HepG2 (cell line): ENCODE measurements around the gene IPO9. TPM values are rescaled to one million over a fixed set of nuclear protein-coding genes. Genes with fewer than 3 reads are reported as not detected.

ENCODE experiments used
- ATAC-seq: fragments of 200-7000 bp; cut with Tn5 transposase; 3 replicates; pipeline ENCODE4 v1.9.1; 2020; ENCODE audit warnings: mild to moderate bottlenecking, moderate library complexity
- BruUV-seq: library from RNA; stranded (reverse); fragments of 400-500 nt; replicated peaks from 2 replicates; lab custom pipeline; 2021; lab: Mats Ljungman, UMichigan
- CTCF ChIA-PET: fragments of 300-600 bp; formaldehyde crosslinking; extraction: SDS; loops from one replicate; lab custom pipeline; 2021; ENCODE audit warnings: low total read pairs, inconsistent platforms, low intra/inter-chr PET ratio; lab: Yijun Ruan, JAX
- POLR2A ChIA-PET: fragments of 350-600 bp; sonication (Branson Sonifier 250); formaldehyde crosslinking; loops from one replicate; lab custom pipeline; 2020; ENCODE audit warnings: antibody characterized with exemption, inconsistent platforms; lab: Yijun Ruan, JAX
- DNase-seq: peaks from one replicate; pipeline ENCODE4 v3.0.0-alpha.2; 2015; ENCODE audit warnings: low spot score
- FAIRE-seq: peaks from 3 replicates; lab custom pipeline; 2011; peaks lifted over from hg19 to GRCh38; lab: Jason Lieb, UNC
- H2AFZ ChIP-seq: one replicate; pipeline ENCODE4 v1.6.1; 2011; ENCODE audit warnings: low read length, inconsistent platforms
- H3K27ac ChIP-seq: fragments of 300-600 bp; 3 replicates; pipeline ENCODE4 v1.8.0; 2011; ENCODE audit warnings: mixed run types, mild to moderate bottlenecking, mixed read lengths, low read length, inconsistent platforms; ENCODE audit not compliant: insufficient read depth; ENCODE audit errors: extremely low read length
- H3K27me3 ChIP-seq, 2 experiments: fragments of 200-600 bp in 1 of 2; 2 replicates in 1 of 2; 3 replicates in 1 of 2; pipeline versions ENCODE4 v1.6.0 to v1.8.0; 2011; ENCODE audit warnings: low read length in 2 of 2, mild to moderate bottlenecking in 2 of 2, moderate library complexity in 2 of 2, inconsistent platforms in 1 of 2; ENCODE audit not compliant: insufficient read depth in 2 of 2, control insufficient read depth in 1 of 2
- H3K36me3 ChIP-seq, 2 experiments: fragments of 200-600 bp in 1 of 2; replicated peaks in 1 of 2; 2 replicates in 1 of 2; 3 replicates in 1 of 2; pipeline versions ENCODE4 v1.5.1 to v1.8.0; 2011; ENCODE audit warnings: low read length in 2 of 2, inconsistent platforms in 1 of 2; ENCODE audit not compliant: insufficient read depth in 2 of 2, control insufficient read depth in 1 of 2
- H3K4me1 ChIP-seq: 2 replicates; pipeline ENCODE4 v1.5.1; 2012; ENCODE audit warnings: low read length, inconsistent platforms; ENCODE audit not compliant: insufficient read depth
- H3K4me2 ChIP-seq: 2 replicates; pipeline ENCODE4 v1.6.0; 2011; ENCODE audit warnings: low read depth, low read length, inconsistent platforms
- H3K4me3 ChIP-seq, 3 experiments: fragments of 200-600 bp in 1 of 3; sonication (generic), shearing (Covaris generic) in 1 of 3; replicated peaks in 1 of 3; 2 replicates each; pipeline ENCODE4 v1.5.1; 2011 to 2016; ENCODE audit warnings: low read length in 3 of 3, inconsistent platforms in 2 of 3, low read depth in 2 of 3, mild to moderate bottlenecking in 2 of 3, control low read depth in 1 of 3, mixed read lengths in 1 of 3; ENCODE audit not compliant: insufficient read depth in 1 of 3
- H3K79me2 ChIP-seq: one replicate; pipeline ENCODE4 v1.6.1; 2011; ENCODE audit warnings: low read length, inconsistent platforms; ENCODE audit not compliant: insufficient read depth
- H3K9ac ChIP-seq: 2 replicates; pipeline ENCODE4 v1.6.0; 2011; ENCODE audit warnings: mild to moderate bottlenecking, low read depth, low read length, inconsistent platforms; ENCODE audit not compliant: insufficient read depth
- H3K9me3 ChIP-seq: 2 replicates; pipeline ENCODE4 v1.5.1; 2012; ENCODE audit warnings: mild to moderate bottlenecking, low read length
- H4K20me1 ChIP-seq: 2 replicates; pipeline ENCODE4 v1.6.0; 2011; ENCODE audit warnings: inconsistent platforms, mild to moderate bottlenecking, low read length, moderate library complexity; ENCODE audit not compliant: insufficient read depth
- JUN ChIP-seq: sonication (generic); formaldehyde crosslinking; IDR thresholded peaks from 2 replicates; pipeline ENCODE4 v1.4.0; 2020; ENCODE audit warnings: mild to moderate bottlenecking, missing genetic modification reagents
- NPAS2 ChIP-seq: sonication (generic); formaldehyde crosslinking; IDR thresholded peaks from 2 replicates; pipeline ENCODE4 v1.8.0; 2022; ENCODE audit warnings: mild to moderate bottlenecking, missing genetic modification reagents, borderline replicate concordance
- RFXAP ChIP-seq: sonication (generic); formaldehyde crosslinking; IDR thresholded peaks from 2 replicates; pipeline ENCODE4 v1.4.0; 2020; ENCODE audit warnings: missing genetic modification reagents, borderline replicate concordance
- ZNF281 ChIP-seq: sonication (generic); formaldehyde crosslinking; IDR thresholded peaks from 2 replicates; pipeline ENCODE4 v1.4.0; 2020; ENCODE audit warnings: missing genetic modification reagents, borderline replicate concordance
- ZNF317 ChIP-seq: sonication (generic); formaldehyde crosslinking; IDR thresholded peaks from 2 replicates; pipeline ENCODE4 v1.5.0; 2020; ENCODE audit warnings: mild to moderate bottlenecking, missing genetic modification reagents
- WGBS: methylation state at CpG from one replicate; pipeline ENCODE4 v1.1.6; 2017; ENCODE audit warnings: low lambda C conversion rate; 5-methylcytosine and 5-hydroxymethylcytosine counted together
- in situ Hi-C: cut with HindIII; loops from 2 replicates; pipeline ENCODE4 v1.10.0; 2017; ENCODE audit warnings: low pct_unique_long_range_greater_than_20kb; ENCODE audit not compliant: extremely low pct_ligation_motif_present
- intact Hi-C: fragments of 100-400 bp; cut with micrococcal nuclease; formaldehyde crosslinking; loops from one replicate; pipeline ENCODE4 v1.10.0; 2022; ENCODE audit not compliant: unreplicated experiment
- polyA plus RNA-seq, 8 experiments: library from polyadenylated mRNA; depleted of rRNA in 3 of 8; stranded (reverse) in 7 of 8; unstranded in 1 of 8; fragments of >200 nt; fragmentation: Illumina TruSeq in 4 of 8; extraction: Trizol in 4 of 8; gene quantifications; 2 replicates each; pipeline versions ENCODE4 v1.2.1 to v1.2.3, GENCODE V29; 2011 to 2016; ENCODE audit warnings: low read depth in 4 of 8, missing spikeins in 1 of 8, mixed read lengths in 1 of 8; ENCODE audit not compliant: insufficient read depth in 1 of 8
- total RNA-seq, 5 experiments: library from RNA; depleted of rRNA; stranded (reverse); fragments of >200 nt; fragmentation: Illumina TruSeq; extraction: Trizol; gene quantifications; 2 replicates each; pipeline ENCODE4 v1.2.3, GENCODE V29; 2016; ENCODE audit warnings: low read depth in 1 of 5

The IPO9 gene
- total and polyA plus RNA-seq, 2 of the 13 experiments (the other 11 are each of a cell fraction or from before 2014, with no cell fraction given), result 31.0 to 34.8 TPM

GRCh38 chr1:201905234-201905890 is 76.4 kb downstream of the IPO9 start:
- 0% methylated on average over 6 of the region's 6 CpGs for WGBS
- Histone ChIP-seq H3K9me3 (no peaks in the 10 kb centered on the region), H3K79me2 (no peaks in the 10 kb centered on the region), H3K27ac (no peak overlapping the region), H3K9ac (no peak overlapping the region), H2AFZ (no peak overlapping the region), H3K27me3 (peaks cover 2 to 23% of the 10 kb centered on the region in 2 experiments; a peak in 2 of 5 replicates), H3K4me3 (no peak overlapping the region), H3K4me2 (no peak overlapping the region), H3K4me1 (no peaks in the 10 kb centered on the region), H4K20me1 (no peaks in the 10 kb centered on the region), H3K36me3 (no peaks in the 10 kb centered on the region)
- no peak for DNase-seq
- peak; percentile 88 for TF ChIP-seq ZNF317 (CRISPR knock-in tag)
- no peak for TF ChIP-seq NPAS2 (CRISPR knock-in tag)
- TF ChIP-seq RFXAP, result no peak
- no peak for TF ChIP-seq ZNF281 (CRISPR knock-in tag)
- no peak for TF ChIP-seq JUN (CRISPR knock-in tag)
- in situ Hi-C loops (no loop called here), intact Hi-C loops (no loop called here)
- 0 out of 3 replicates have a peak, but pooled peaks have one; percentile 20 for ATAC-seq
- no TSS peak for BruUV-seq
- POLR2A ChIA-PET, result no interaction called here
- FAIRE-seq, result no peak
- CTCF ChIA-PET, result no interaction called here
